ENCODE data around the gene SYT2. TPM values are rescaled to one million over a fixed set of nuclear protein-coding genes. Genes with fewer than 3 reads are reported as not detected.

The SYT2 gene
- total and polyA plus RNA-seq, 9 of the 15 experiments (the other 6 are each of a cell fraction or from before 2014, with no cell fraction given), result not detected

DNA sequence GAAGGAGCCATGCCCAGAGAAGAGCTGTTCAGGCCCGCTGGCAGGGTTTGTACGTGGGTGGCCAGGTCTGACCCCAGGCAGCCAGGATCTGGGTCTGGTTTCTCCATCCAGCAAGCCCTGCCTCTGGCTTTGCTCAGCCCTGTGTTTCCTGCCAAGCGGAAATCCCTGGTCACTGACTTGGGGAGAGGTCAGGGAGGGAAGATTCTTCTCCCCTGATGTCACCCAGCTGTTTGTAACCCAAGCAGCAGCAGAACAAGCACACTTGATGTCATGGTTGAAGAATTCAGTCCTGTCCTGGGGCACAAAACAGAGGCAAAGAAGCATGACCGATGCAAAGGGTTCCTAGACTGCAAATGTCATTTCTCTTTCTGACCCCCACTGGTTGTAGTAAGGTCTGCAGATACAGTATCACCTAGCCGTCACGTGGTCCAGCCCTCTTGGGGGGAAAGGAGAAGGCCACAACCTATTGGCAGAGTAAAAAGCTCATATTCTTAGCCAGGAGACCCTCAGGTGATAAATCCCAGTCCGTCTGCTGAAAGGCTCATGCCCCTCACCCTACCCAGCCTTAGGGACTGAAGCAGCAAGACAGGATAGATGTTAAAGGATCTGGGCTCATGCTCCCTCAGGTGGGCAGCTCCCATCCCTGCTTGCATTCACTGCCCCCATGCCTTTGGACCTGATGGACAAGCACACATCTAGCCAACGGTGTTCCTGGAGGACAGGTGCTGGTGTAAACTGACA lies 120.9 kb downstream of the SYT2 start:
- POLR2A ChIA-PET, result interaction anchor here (0.5 to 3.5 kb wide), 2 partner anchors 14 to 275 kb away, joined by 3 to 12 read pairs; no protein-coding TSS in a partner anchor
- Histone ChIP-seq H3K9ac (ENCODE audit: insufficient read depth in 1 of 2, low read depth in 2 of 2, low read length in 2 of 2) (no peak overlapping the region; a peak in 1 of 4 replicates), H4K20me1 (replicated peaks; ENCODE audit: control insufficient read depth, insufficient read depth, low read length) (peaks cover 2% of the 10 kb centered on the region; the same call in 1 of the 2 replicates), H3K4me1 (replicated peaks in 1 of 2; ENCODE audit: control insufficient read depth in 2 of 2, insufficient read depth in 2 of 2, low read length in 2 of 2) (peaks cover 5 to 18% of the 10 kb centered on the region in 2 experiments; a peak in 4 of 5 replicates), H3K4me2 (ENCODE audit: insufficient read depth, low read length) (no peak overlapping the region), H3K27ac (ENCODE audit: extremely low read depth, low read depth, low read length) (no peak overlapping the region), H3K27me3 (ENCODE audit: control insufficient read depth in 2 of 2, insufficient read depth in 2 of 2, low read length in 2 of 2) (no peaks in the 10 kb centered on the region), H3K36me3 (ENCODE audit: control insufficient read depth, insufficient read depth, low read length) (no peaks in the 10 kb centered on the region), H3K79me2 (ENCODE audit: control insufficient read depth, insufficient read depth, low read length) (no peaks in the 10 kb centered on the region), H3K9me3 (replicated peaks; ENCODE audit: control insufficient read depth, insufficient read depth, low read depth, low read length) (no peaks in the 10 kb centered on the region), H3K9me1 (ENCODE audit: control insufficient read depth, insufficient read depth, low read length) (no peaks in the 10 kb centered on the region), H2AFZ (ENCODE audit: low read depth, low read length) (no peak overlapping the region), H3K4me3 (no peak overlapping the region)
- ATAC-seq (no peak; the same call in 1 of the 3 replicates), DNase-seq (ENCODE audit: extremely low read depth in 1 of 4, low spot score in 3 of 4) (no peak), FAIRE-seq (no peak)
- WGBS (ENCODE audit: insufficient coverage, low coverage, missing lambda C conversion rate), result 49% methylated on average over 8 of the region's 8 CpGs
- BruUV-seq (replicated peaks), result no TSS peak
- intact Hi-C loops (cut with micrococcal nuclease), result no loop called here
- in situ Hi-C loops (cut with MboI), result no loop called here
- CTCF ChIA-PET (ENCODE audit: low intra/inter-chr PET ratio), result no interaction called here
- TF ChIP-seq HMG20A (CRISPR knock-in tag; conservative IDR thresholded peaks at IDR 0.05) (no peak), CXXC5 (CRISPR knock-in tag; IDR thresholded peaks at IDR 0.05) (no peak), RAD51 (IDR thresholded peaks at IDR 0.05; ENCODE audit: borderline replicate concordance, low read depth) (peak; percentile 67), IRF2 (CRISPR knock-in tag; IDR thresholded peaks at IDR 0.05) (no peak), ILK (tag; IDR thresholded peaks at IDR 0.05; ENCODE audit: borderline replicate concordance, low read depth) (no peak)
- TF ChIP-seq, protein P1, sequence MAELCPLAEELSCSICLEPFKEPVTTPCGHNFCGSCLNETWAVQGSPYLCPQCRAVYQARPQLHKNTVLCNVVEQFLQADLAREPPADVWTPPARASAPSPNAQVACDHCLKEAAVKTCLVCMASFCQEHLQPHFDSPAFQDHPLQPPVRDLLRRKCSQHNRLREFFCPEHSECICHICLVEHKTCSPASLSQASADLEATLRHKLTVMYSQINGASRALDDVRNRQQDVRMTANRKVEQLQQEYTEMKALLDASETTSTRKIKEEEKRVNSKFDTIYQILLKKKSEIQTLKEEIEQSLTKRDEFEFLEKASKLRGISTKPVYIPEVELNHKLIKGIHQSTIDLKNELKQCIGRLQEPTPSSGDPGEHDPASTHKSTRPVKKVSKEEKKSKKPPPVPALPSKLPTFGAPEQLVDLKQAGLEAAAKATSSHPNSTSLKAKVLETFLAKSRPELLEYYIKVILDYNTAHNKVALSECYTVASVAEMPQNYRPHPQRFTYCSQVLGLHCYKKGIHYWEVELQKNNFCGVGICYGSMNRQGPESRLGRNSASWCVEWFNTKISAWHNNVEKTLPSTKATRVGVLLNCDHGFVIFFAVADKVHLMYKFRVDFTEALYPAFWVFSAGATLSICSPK (IDR thresholded peaks at IDR 0.05; ENCODE audit: borderline replicate concordance), result no peak
- TF ChIP-seq, protein P2, sequence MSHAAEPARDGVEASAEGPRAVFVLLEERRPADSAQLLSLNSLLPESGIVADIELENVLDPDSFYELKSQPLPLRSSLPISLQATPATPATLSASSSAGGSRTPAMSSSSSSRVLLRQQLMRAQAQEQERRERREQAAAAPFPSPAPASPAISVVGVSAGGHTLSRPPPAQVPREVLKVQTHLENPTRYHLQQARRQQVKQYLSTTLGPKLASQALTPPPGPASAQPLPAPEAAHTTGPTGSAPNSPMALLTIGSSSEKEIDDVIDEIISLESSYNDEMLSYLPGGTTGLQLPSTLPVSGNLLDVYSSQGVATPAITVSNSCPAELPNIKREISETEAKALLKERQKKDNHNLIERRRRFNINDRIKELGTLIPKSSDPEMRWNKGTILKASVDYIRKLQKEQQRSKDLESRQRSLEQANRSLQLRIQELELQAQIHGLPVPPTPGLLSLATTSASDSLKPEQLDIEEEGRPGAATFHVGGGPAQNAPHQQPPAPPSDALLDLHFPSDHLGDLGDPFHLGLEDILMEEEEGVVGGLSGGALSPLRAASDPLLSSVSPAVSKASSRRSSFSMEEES (CRISPR knock-in tag; IDR thresholded peaks at IDR 0.05), result no peak
- TF ChIP-seq, protein P3, sequence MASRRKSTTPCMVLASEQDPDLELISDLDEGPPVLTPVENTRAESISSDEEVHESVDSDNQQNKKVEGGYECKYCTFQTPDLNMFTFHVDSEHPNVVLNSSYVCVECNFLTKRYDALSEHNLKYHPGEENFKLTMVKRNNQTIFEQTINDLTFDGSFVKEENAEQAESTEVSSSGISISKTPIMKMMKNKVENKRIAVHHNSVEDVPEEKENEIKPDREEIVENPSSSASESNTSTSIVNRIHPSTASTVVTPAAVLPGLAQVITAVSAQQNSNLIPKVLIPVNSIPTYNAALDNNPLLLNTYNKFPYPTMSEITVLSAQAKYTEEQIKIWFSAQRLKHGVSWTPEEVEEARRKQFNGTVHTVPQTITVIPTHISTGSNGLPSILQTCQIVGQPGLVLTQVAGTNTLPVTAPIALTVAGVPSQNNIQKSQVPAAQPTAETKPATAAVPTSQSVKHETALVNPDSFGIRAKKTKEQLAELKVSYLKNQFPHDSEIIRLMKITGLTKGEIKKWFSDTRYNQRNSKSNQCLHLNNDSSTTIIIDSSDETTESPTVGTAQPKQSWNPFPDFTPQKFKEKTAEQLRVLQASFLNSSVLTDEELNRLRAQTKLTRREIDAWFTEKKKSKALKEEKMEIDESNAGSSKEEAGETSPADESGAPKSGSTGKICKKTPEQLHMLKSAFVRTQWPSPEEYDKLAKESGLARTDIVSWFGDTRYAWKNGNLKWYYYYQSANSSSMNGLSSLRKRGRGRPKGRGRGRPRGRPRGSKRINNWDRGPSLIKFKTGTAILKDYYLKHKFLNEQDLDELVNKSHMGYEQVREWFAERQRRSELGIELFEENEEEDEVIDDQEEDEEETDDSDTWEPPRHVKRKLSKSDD (conservative IDR thresholded peaks at IDR 0.05; ENCODE audit: low read length), result no peak
- TF ChIP-seq, protein P4, sequence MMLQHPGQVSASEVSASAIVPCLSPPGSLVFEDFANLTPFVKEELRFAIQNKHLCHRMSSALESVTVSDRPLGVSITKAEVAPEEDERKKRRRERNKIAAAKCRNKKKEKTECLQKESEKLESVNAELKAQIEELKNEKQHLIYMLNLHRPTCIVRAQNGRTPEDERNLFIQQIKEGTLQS (IDR thresholded peaks at IDR 0.05), result peak; percentile 79
- TF ChIP-seq, protein P4 (CRISPR knock-in tag; conservative IDR thresholded peaks at IDR 0.05), result no peak
- TF ChIP-seq, protein P5, sequence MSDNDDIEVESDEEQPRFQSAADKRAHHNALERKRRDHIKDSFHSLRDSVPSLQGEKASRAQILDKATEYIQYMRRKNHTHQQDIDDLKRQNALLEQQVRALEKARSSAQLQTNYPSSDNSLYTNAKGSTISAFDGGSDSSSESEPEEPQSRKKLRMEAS (CRISPR knock-in tag; IDR thresholded peaks at IDR 0.05), result no peak
- TF ChIP-seq, protein P6, sequence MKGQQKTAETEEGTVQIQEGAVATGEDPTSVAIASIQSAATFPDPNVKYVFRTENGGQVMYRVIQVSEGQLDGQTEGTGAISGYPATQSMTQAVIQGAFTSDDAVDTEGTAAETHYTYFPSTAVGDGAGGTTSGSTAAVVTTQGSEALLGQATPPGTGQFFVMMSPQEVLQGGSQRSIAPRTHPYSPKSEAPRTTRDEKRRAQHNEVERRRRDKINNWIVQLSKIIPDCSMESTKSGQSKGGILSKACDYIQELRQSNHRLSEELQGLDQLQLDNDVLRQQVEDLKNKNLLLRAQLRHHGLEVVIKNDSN (CRISPR knock-in tag; IDR thresholded peaks at IDR 0.05), result peak; percentile 81
